Cardiac muscle cell (in vitro differentiated cells and primary cell): ENCODE data around the gene COL27A1. TPM values are rescaled to one million over a fixed set of nuclear protein-coding genes. Genes with fewer than 3 reads are reported as not detected.
"Not testable (repeated sequence)": the region's sequence is repeated elsewhere in the genome, so short reads cannot be mapped to it uniquely, and the experiment has no call there.

Source experiments
- DNase-seq, 2 donors: peaks; one replicate each; pipeline versions ENCODE4 v3.0.0 to v3.0.0-alpha.2; 2010 to 2017; ENCODE audit warnings: low read depth in 1 of 2, low spot score in 1 of 2
- H3K27ac ChIP-seq: fragments of 200-600 bp; sonication (generic); 2 replicates; pipeline ENCODE4 v1.5.1; 2016
- H3K27me3 ChIP-seq: fragments of 200-600 bp; sonication (generic); 2 replicates; pipeline ENCODE4 v1.6.0; 2016; ENCODE audit warnings: control low read depth
- H3K36me3 ChIP-seq: fragments of 200-600 bp; sonication (generic); 2 replicates; pipeline ENCODE4 v1.5.1; 2016; ENCODE audit warnings: control low read depth
- H3K4me1 ChIP-seq: fragments of 200-600 bp; sonication (generic); 2 replicates; pipeline ENCODE4 v1.8.1; 2017; ENCODE audit warnings: low read depth, mild to moderate bottlenecking, mixed run types
- H3K4me3 ChIP-seq: fragments of 200-600 bp; sonication (generic); 2 replicates; pipeline ENCODE4 v1.5.1; 2016; ENCODE audit warnings: mild to moderate bottlenecking
- H3K9me3 ChIP-seq: fragments of 200-600 bp; sonication (generic); 2 replicates; pipeline ENCODE4 v1.5.1; 2017; ENCODE audit warnings: low read depth, mild to moderate bottlenecking, control low read depth
- CTCF ChIP-seq: IDR thresholded peaks from 2 replicates; pipeline ENCODE4 v1.5.1; 2012; ENCODE audit warnings: low read depth, mild to moderate bottlenecking, low read length
- polyA plus RNA-seq: library from polyadenylated mRNA; unstranded; fragments of >200 nt; fragmentation: Nextera tagmentation; extraction: Ambion mirVana; gene quantifications from 2 replicates; pipeline ENCODE4 v1.2.1, GENCODE V29; 2016
- total RNA-seq: library from RNA; depleted of rRNA; stranded (reverse); fragments of >200 nt; gene quantifications from 2 replicates; pipeline ENCODE4 v1.2.3, GENCODE V29; 2016

COL27A1 gene
- total and polyA plus RNA-seq, 2 experiments from 2014 or later = 12.2 to 19.2 TPM

- peak overlapping the region; percentile 21 for H3K27ac ChIP-seq
- H3K4me1 ChIP-seq = peaks cover 23% of the 10 kb centered on the region
- H3K4me3 ChIP-seq = no peak overlapping the region
- no peak for TF ChIP-seq CTCF
- no peaks in the 10 kb centered on the region for H3K9me3 ChIP-seq
- DNase-seq = peak in 1 of 2 donors; percentile 54
- H3K36me3 ChIP-seq = no peaks in the 10 kb centered on the region
- H3K27me3 ChIP-seq = no peaks in the 10 kb centered on the region
Observed at GRCh38 chr9:114124666-114125475, 30.5 kb upstream of the COL27A1 start.

- Histone ChIP-seq H3K27me3 (no peaks in the 10 kb centered on the region), H3K4me1 (peaks cover 23% of the 10 kb centered on the region), H3K4me3 (no peak overlapping the region), H3K36me3 (no peaks in the 10 kb centered on the region), H3K9me3 (no peaks in the 10 kb centered on the region), H3K27ac (no peak overlapping the region)
- no peak for DNase-seq
- no peak for TF ChIP-seq CTCF
Observed at GRCh38 chr9:114125476-114126013, 29.8 kb upstream of the COL27A1 start.

- H3K27ac ChIP-seq = no peak overlapping the region
- no peaks in the 10 kb centered on the region for H3K27me3 ChIP-seq
- no peak overlapping the region for H3K4me3 ChIP-seq
- H3K4me1 ChIP-seq = peaks cover 23% of the 10 kb centered on the region
- no peaks in the 10 kb centered on the region for H3K36me3 ChIP-seq
- no peak for TF ChIP-seq CTCF
- H3K9me3 ChIP-seq = no peaks in the 10 kb centered on the region
- no peak for DNase-seq
Observed at GRCh38 chr9:114126247-114127060, 28.9 kb upstream of the COL27A1 start.

- not testable (repeated sequence) for H3K9me3 ChIP-seq, H3K4me3 ChIP-seq, H3K27ac ChIP-seq, DNase-seq, H3K27me3 ChIP-seq, H3K36me3 ChIP-seq
- H3K4me1 ChIP-seq = peaks cover 28% of the 10 kb centered on the region
Observed at GRCh38 chr9:114128759-114129158, 26.6 kb upstream of the COL27A1 start.

GRCh38 chr9:114130141-114130540 is 25.2 kb upstream of the COL27A1 start:
- H3K27ac ChIP-seq = no peak overlapping the region
- no peak overlapping the region for H3K4me3 ChIP-seq
- no peaks in the 10 kb centered on the region for H3K9me3 ChIP-seq
- peaks cover 14% of the 10 kb centered on the region for H3K4me1 ChIP-seq
- no peak for DNase-seq
- no peaks in the 10 kb centered on the region for H3K36me3 ChIP-seq
- no peaks in the 10 kb centered on the region for H3K27me3 ChIP-seq
- TF ChIP-seq CTCF = no peak
